SK-N-SH treated with all-trans-retinoic acid at 6 μM for 48 hours (cell line): ENCODE results near the gene RTP3.

ENCODE experiments used
- ATAC-seq: fragments of 200-7000 bp; cut with Tn5 transposase; 3 replicates; pipeline ENCODE4 v1.9.1; 2020; ENCODE audit warnings: mild to moderate bottlenecking, moderate library complexity
- ARNTL ChIP-seq: fragments of 450-650 bp; formaldehyde crosslinking; IDR thresholded peaks from 2 replicates; pipeline ENCODE4 v1.5.0; 2020; ENCODE audit warnings: low read depth, mild to moderate bottlenecking, moderate library complexity, borderline replicate concordance
- BACH2 ChIP-seq: fragments of 250-450 bp; sonication (Bioruptor Pico); IDR thresholded peaks from 2 replicates; pipeline ENCODE4 v1.9.0; 2021; ENCODE audit warnings: mild to moderate bottlenecking, borderline replicate concordance
- CSDC2 ChIP-seq: fragments of 250-450 bp; sonication (Bioruptor Pico); IDR thresholded peaks from 2 replicates; pipeline ENCODE4 v1.5.0; 2020; ENCODE audit warnings: mild to moderate bottlenecking, moderate library complexity
- ESRRG ChIP-seq: fragments of 250-450 bp; sonication (Bioruptor Pico); IDR thresholded peaks from 2 replicates; pipeline ENCODE4 v1.6.1; 2021; ENCODE audit warnings: mild to moderate bottlenecking
- GLIS3 ChIP-seq: fragments of 250-450 bp; sonication (Bioruptor Pico); IDR thresholded peaks from 2 replicates; pipeline ENCODE4 v1.5.0; 2020; ENCODE audit warnings: mild to moderate bottlenecking, moderate library complexity
- ISL1 ChIP-seq: fragments of 250-450 bp; sonication (Bioruptor Pico); IDR thresholded peaks from 2 replicates; pipeline ENCODE4 v2.1.2; 2022; ENCODE audit warnings: mild to moderate bottlenecking, moderate library complexity
- OSR1 ChIP-seq: fragments of 250-450 bp; sonication (Bioruptor Pico); IDR thresholded peaks from 2 replicates; pipeline ENCODE4 v1.8.0; 2022; ENCODE audit warnings: moderate library complexity, mild to moderate bottlenecking, inconsistent platforms
- PPARA ChIP-seq: fragments of 250-450 bp; sonication (Bioruptor Pico); IDR thresholded peaks from 2 replicates; pipeline ENCODE4 v1.5.0; 2020; ENCODE audit warnings: mild to moderate bottlenecking, borderline replicate concordance
- RARB ChIP-seq: fragments of 250-450 bp; sonication (Bioruptor Pico); IDR thresholded peaks from 2 replicates; pipeline ENCODE4 v1.8.0; 2021; ENCODE audit warnings: mild to moderate bottlenecking, moderate library complexity
- SNAI2 ChIP-seq: fragments of 250-450 bp; sonication (Bioruptor Pico); IDR thresholded peaks from 2 replicates; pipeline ENCODE4 v1.5.0; 2020; ENCODE audit warnings: mild to moderate bottlenecking, moderate library complexity
- TCF4 ChIP-seq: fragments of 250-450 bp; sonication (Bioruptor Pico); IDR thresholded peaks from 2 replicates; pipeline ENCODE4 v1.8.0; 2021; ENCODE audit warnings: mild to moderate bottlenecking, moderate library complexity, borderline replicate concordance
- TOX ChIP-seq: fragments of 250-450 bp; sonication (Bioruptor Pico); IDR thresholded peaks from 2 replicates; pipeline ENCODE4 v1.8.0; 2021; ENCODE audit warnings: mild to moderate bottlenecking, moderate library complexity, borderline replicate concordance
- ZFP3 ChIP-seq: fragments of 250-450 bp; sonication (Bioruptor Pico); IDR thresholded peaks from 2 replicates; pipeline ENCODE4 v1.5.0; 2020; ENCODE audit warnings: mild to moderate bottlenecking, moderate library complexity
- ZFP30 ChIP-seq: fragments of 450-650 bp; formaldehyde crosslinking; IDR thresholded peaks from 2 replicates; pipeline ENCODE4 v1.5.0; 2022; ENCODE audit warnings: mild to moderate bottlenecking, moderate library complexity
- ZNF565 ChIP-seq: fragments of 450-650 bp; formaldehyde crosslinking; conservative IDR thresholded peaks from 2 replicates; pipeline ENCODE4 v1.5.0; 2020; ENCODE audit warnings: low read depth, mild to moderate bottlenecking, moderate library complexity
- ZNF70 ChIP-seq: fragments of 450-650 bp; formaldehyde crosslinking; IDR thresholded peaks from 2 replicates; pipeline ENCODE4 v1.5.0; 2020; ENCODE audit warnings: mild to moderate bottlenecking, moderate library complexity
- ZNF8 ChIP-seq: fragments of 450-650 bp; formaldehyde crosslinking; IDR thresholded peaks from 2 replicates; pipeline ENCODE4 v1.5.0; 2020; ENCODE audit warnings: mild to moderate bottlenecking, moderate library complexity
- TF ChIP-seq, protein P1 (sequence below): fragments of 250-450 bp; sonication (Bioruptor Pico); IDR thresholded peaks from 2 replicates; pipeline ENCODE4 v1.5.0; 2020; ENCODE audit warnings: mild to moderate bottlenecking, moderate library complexity
- TF ChIP-seq, protein P2 (sequence below): fragments of 250-450 bp; sonication (Bioruptor Pico); IDR thresholded peaks from 2 replicates; pipeline ENCODE4 v1.8.0; 2020; ENCODE audit warnings: mild to moderate bottlenecking, moderate library complexity, borderline replicate concordance
- TF ChIP-seq, protein P3 (sequence below): fragments of 250-450 bp; sonication (Bioruptor Pico); IDR thresholded peaks from 2 replicates; pipeline ENCODE4 v1.5.1; 2021; ENCODE audit warnings: mild to moderate bottlenecking, moderate library complexity
- TF ChIP-seq, protein P4 (sequence below): fragments of 250-450 bp; sonication (Bioruptor Pico); IDR thresholded peaks from 2 replicates; pipeline ENCODE4 v1.5.1; 2020; ENCODE audit warnings: low read depth, mild to moderate bottlenecking, moderate library complexity

Gene RTP3

DNA sequence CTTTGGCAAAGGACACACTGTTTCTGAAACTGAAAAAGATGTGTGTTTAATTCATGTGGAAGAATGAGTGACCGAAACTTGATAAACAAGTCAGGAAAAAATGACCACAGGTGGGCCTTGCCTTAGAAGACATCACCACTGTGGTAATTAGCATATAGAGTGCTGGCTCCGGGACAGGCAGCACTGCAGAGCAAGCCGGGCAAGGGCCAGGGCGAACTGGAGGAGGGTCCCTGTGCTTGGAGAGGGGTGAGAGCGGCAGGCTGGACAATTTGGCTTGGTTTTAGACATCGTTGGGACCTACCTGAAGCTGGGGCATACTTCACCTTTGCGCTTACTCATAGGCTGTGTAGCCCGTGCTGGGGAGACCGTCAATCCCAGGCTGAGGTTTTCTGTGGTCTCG lies 8.2 kb downstream of the RTP3 start:
- ATAC-seq = no peak
- TF ChIP-seq ZNF565 (CRISPR knock-in tag) = no peak
- no peak for TF ChIP-seq CSDC2 (CRISPR knock-in tag)
- TF ChIP-seq OSR1 (CRISPR knock-in tag) = no peak
- no peak for TF ChIP-seq ZNF8 (CRISPR knock-in tag)
- TF ChIP-seq, protein P1, sequence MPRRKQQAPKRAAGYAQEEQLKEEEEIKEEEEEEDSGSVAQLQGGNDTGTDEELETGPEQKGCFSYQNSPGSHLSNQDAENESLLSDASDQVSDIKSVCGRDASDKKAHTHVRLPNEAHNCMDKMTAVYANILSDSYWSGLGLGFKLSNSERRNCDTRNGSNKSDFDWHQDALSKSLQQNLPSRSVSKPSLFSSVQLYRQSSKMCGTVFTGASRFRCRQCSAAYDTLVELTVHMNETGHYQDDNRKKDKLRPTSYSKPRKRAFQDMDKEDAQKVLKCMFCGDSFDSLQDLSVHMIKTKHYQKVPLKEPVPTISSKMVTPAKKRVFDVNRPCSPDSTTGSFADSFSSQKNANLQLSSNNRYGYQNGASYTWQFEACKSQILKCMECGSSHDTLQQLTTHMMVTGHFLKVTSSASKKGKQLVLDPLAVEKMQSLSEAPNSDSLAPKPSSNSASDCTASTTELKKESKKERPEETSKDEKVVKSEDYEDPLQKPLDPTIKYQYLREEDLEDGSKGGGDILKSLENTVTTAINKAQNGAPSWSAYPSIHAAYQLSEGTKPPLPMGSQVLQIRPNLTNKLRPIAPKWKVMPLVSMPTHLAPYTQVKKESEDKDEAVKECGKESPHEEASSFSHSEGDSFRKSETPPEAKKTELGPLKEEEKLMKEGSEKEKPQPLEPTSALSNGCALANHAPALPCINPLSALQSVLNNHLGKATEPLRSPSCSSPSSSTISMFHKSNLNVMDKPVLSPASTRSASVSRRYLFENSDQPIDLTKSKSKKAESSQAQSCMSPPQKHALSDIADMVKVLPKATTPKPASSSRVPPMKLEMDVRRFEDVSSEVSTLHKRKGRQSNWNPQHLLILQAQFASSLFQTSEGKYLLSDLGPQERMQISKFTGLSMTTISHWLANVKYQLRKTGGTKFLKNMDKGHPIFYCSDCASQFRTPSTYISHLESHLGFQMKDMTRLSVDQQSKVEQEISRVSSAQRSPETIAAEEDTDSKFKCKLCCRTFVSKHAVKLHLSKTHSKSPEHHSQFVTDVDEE (CRISPR knock-in tag) = no peak
- no peak for TF ChIP-seq ZFP3 (CRISPR knock-in tag)
- no peak for TF ChIP-seq PPARA (CRISPR knock-in tag)
- TF ChIP-seq, protein P2, sequence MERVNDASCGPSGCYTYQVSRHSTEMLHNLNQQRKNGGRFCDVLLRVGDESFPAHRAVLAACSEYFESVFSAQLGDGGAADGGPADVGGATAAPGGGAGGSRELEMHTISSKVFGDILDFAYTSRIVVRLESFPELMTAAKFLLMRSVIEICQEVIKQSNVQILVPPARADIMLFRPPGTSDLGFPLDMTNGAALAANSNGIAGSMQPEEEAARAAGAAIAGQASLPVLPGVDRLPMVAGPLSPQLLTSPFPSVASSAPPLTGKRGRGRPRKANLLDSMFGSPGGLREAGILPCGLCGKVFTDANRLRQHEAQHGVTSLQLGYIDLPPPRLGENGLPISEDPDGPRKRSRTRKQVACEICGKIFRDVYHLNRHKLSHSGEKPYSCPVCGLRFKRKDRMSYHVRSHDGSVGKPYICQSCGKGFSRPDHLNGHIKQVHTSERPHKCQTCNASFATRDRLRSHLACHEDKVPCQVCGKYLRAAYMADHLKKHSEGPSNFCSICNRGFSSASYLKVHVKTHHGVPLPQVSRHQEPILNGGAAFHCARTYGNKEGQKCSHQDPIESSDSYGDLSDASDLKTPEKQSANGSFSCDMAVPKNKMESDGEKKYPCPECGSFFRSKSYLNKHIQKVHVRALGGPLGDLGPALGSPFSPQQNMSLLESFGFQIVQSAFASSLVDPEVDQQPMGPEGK (CRISPR knock-in tag) = no peak
- TF ChIP-seq RARB (CRISPR knock-in tag) = no peak
- TF ChIP-seq ZNF70 (CRISPR knock-in tag) = no peak
- TF ChIP-seq ISL1 (CRISPR knock-in tag) = no peak
- no peak for TF ChIP-seq BACH2 (CRISPR knock-in tag)
- no peak for TF ChIP-seq ARNTL (CRISPR knock-in tag)
- TF ChIP-seq, protein P3, sequence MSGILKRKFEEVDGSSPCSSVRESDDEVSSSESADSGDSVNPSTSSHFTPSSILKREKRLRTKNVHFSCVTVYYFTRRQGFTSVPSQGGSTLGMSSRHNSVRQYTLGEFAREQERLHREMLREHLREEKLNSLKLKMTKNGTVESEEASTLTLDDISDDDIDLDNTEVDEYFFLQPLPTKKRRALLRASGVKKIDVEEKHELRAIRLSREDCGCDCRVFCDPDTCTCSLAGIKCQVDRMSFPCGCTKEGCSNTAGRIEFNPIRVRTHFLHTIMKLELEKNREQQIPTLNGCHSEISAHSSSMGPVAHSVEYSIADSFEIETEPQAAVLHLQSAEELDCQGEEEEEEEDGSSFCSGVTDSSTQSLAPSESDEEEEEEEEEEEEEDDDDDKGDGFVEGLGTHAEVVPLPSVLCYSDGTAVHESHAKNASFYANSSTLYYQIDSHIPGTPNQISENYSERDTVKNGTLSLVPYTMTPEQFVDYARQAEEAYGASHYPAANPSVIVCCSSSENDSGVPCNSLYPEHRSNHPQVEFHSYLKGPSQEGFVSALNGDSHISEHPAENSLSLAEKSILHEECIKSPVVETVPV = no peak
- TF ChIP-seq GLIS3 (CRISPR knock-in tag) = no peak
- no peak for TF ChIP-seq SNAI2 (CRISPR knock-in tag)
- TF ChIP-seq ZFP30 (CRISPR knock-in tag) = no peak

DNA sequence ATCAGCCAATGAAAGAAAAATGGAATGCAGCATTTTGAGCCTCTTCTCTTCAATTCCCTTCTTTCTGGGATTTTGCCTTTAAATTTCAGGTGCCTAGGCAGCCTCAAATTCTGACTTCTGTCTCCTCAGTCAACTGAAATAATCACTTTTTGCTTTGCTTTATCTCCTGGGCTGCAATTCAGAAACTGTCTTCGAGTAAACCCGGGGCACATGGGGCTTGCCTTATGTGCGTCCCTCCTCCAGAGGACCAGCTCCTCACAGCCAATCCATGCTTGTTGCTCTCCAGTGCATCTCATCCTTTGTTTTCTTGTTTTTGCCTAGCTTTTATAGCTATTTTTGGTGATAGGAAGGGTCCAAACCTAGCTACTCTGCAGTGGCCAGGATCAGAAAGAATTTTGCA lies 8.8 kb downstream of the RTP3 start:
- no peak for TF ChIP-seq OSR1 (CRISPR knock-in tag)
- no peak for ATAC-seq

DNA sequence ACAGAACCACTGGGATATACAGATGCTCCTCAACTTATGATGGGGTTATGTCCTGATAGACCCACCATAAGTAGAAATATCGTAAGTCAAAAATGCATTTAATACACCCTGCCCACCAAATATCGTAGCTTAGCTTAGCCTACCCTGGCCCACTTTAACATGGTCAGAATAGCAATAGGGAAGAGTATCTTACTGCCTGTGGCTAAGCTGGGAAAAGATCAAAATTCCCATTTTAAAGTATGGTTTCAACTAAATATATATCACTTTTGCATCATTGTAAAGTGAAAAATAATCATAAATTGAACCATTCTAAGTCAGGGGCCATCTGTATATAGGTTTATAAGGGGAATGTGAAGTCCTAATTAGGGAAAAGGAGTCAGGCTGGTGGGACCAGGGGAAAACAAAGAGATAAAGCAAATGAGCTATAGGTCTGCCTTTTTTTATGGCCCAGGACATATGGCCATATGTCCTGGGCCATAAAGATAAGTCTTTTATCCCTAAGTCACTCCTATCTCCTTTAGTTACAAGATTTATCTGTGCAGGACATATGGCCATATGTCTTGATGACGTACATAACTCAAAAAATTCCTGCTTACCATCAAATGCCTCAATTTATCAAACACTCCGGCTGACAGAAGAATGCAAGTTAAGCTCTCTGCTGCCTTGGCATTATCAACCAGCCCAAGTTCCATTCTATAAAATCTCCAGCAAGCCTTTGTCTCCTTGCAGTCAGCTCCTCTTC lies 11.2 kb downstream of the RTP3 start:
- TF ChIP-seq ZFP3 (CRISPR knock-in tag) = no peak
- TF ChIP-seq, protein P4, sequence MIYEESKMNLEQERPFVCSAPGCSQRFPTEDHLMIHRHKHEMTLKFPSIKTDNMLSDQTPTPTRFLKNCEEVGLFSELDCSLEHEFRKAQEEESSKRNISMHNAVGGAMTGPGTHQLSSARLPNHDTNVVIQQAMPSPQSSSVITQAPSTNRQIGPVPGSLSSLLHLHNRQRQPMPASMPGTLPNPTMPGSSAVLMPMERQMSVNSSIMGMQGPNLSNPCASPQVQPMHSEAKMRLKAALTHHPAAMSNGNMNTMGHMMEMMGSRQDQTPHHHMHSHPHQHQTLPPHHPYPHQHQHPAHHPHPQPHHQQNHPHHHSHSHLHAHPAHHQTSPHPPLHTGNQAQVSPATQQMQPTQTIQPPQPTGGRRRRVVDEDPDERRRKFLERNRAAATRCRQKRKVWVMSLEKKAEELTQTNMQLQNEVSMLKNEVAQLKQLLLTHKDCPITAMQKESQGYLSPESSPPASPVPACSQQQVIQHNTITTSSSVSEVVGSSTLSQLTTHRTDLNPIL = no peak
- no peak for TF ChIP-seq ESRRG (CRISPR knock-in tag)
- TF ChIP-seq TCF4 (CRISPR knock-in tag) = no peak
- no peak for TF ChIP-seq OSR1 (CRISPR knock-in tag)
- no peak for TF ChIP-seq CSDC2 (CRISPR knock-in tag)
- no peak for TF ChIP-seq ZNF70 (CRISPR knock-in tag)
- no peak for TF ChIP-seq BACH2 (CRISPR knock-in tag)
- no peak for TF ChIP-seq ARNTL (CRISPR knock-in tag)
- ATAC-seq = no peak

DNA sequence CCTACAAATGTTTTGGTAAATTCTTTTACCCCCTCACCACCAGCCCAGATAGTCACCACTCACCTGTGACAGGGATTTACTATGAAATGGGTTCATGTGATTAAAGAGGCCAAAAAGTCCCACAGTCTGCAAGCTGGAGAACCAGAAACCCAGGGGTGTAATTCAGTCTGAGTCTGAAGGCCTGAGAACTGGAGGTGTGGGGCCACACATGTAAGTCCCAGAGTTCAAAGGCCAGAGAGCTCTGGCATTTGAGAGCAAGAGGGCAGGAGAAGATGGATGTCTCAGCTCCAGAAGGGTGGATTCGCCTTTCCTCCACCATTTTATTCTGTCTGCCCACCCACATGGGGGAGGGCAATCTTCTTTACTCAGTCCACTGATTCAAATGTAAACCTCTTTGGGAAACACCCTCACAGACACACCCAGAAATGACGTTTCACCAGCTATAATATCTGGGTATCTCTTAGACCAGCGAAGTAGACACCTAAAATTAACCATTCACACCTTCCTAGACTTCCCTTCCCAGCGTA lies 11.9 kb downstream of the RTP3 start:
- ATAC-seq = no peak
- TF ChIP-seq, protein P4 = no peak
- no peak for TF ChIP-seq RARB (CRISPR knock-in tag)
- TF ChIP-seq TOX (CRISPR knock-in tag) = no peak
- no peak for TF ChIP-seq ESRRG (CRISPR knock-in tag)
- TF ChIP-seq ZFP30 (CRISPR knock-in tag) = no peak
- TF ChIP-seq ARNTL (CRISPR knock-in tag) = no peak
- TF ChIP-seq, protein P3 = no peak
- no peak for TF ChIP-seq ZNF70 (CRISPR knock-in tag)
- no peak for TF ChIP-seq SNAI2 (CRISPR knock-in tag)
- TF ChIP-seq OSR1 (CRISPR knock-in tag) = no peak
- TF ChIP-seq, protein P1 (CRISPR knock-in tag) = no peak
